CD4-positive, alpha-beta T cell treated with Interleukin-1 beta for 1 hour (primary cell): ENCODE results near the gene PRX.
"Not testable (repeated sequence)": the region's sequence is repeated elsewhere in the genome, so short reads cannot be mapped to it uniquely, and the experiment has no call there.

Source experiments
- DNase-seq, 2 donors: peaks; one replicate each; pipeline ENCODE4 v3.0.0-alpha.2; 2020 to 2022

PRX gene

GRCh38 chr19:40433391-40434216 lies 20.4 kb upstream of the PRX start:
- peak; percentile 51 to 74 for DNase-seq

DNA sequence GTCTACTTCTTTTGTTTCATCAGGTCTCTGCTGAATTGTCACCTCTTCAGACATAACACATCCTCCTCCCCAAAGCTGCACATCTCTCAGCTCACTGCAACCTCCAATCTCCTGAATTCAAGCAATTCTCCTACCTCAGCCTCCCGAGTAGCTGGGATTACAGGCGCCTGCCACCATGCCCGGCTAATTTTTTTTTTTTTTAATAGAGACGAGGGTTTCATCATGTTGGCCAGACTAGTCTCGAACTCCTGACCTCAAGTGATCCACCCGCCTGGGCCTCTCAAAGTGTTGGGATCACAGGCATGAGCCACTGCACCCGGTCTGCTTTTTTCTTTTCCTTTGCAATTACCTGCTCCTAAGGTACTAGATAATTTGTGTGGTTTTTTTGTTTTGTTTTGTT lies 19.6 kb upstream of the PRX start:
- DNase-seq, result not testable (repeated sequence)

GRCh38 chr19:40431698-40432097 lies 18.5 kb upstream of the PRX start:
- no peak for DNase-seq

DNA sequence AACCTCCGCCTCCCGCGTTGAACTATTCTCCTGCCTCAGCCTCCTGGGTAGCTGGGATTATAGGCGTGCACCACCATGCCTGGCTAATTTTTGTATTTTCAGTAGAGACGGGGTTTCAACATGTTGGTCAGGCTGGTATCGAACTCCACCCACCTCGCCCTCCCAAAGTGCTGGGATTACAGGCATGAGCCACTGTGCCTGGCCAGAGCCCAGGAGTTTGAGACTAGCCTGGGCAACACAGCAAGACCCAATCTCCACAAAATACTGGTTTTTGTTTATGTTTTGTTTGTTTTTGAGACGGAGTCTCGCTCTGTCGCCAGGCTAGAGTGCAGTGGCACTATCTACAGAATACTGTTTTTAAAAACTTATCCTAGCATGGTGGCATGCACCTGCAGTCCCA lies 17.1 kb upstream of the PRX start:
- DNase-seq, result not testable (repeated sequence)

DNA sequence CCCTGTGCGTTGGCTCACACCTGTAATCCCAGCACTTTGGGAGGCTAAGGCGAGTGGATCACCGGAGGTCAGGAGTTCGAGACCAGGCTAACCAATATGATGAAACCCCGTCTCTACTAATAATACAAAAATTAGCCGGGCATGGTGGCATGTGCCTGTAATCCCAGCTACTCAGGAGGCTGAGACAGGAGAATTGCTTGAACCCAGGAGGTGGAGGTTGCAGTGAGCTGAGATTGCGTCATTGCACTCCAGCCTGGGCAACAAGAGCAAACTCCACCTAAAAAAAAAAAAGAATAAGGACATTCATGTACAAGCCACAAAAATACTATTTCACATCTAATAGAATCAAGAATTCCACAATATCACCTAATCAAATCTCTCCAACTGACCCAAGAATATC lies 15.0 kb upstream of the PRX start:
- DNase-seq, result not testable (repeated sequence)

GRCh38 chr19:40425450-40426287 lies 12.5 kb upstream of the PRX start, which contains the start of gene SERTAD1:
Gene SERTAD1 (minus strand): TSS chr19:40425992. CDS start chr19:40423546, 2,446 bp downstream.
- DNase-seq, result peak; percentile 100

DNA sequence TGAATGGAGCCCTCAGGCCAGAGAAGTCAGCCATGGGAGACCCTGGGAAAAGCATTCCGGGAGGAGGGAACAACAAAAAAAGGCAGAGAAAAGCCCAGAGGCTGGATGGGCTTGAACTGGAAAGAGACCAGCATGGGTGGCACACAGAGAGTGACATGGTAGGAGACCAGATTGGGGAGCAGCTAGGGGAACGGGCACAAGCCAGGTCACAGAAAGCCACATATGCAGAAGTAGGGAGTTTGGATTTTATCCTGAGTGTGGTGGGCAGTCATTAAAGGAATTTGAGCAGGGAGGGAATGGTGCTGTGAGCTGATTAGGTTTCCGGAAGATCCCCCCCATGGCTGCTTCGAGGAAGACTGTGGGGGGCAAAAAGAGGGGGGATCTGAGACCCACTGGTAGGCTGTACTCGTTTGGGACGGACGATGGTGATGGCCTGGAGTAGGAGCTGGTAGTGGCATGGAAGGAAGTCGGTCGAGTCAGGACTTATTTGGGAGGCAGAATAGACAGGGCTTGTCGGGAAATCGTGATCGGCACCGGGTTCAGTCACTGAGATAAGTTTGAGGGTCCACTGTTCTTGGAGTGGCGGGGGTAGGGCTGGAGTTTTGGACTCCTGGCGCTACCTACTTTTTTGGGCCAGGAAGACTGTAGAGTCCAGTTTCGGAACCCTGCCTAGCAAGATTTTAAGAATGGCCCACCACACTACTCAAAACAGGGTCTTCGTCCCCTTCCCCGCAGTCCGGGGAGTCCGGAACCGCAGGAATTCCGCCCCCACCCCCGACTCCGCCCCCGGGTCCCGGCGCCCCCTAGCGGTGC lies 11.7 kb upstream of the PRX start:
- DNase-seq, result no peak

GRCh38 chr19:40423938-40424337 lies 10.8 kb upstream of the PRX start:
- DNase-seq, result no peak

- no peak for DNase-seq
Observed at GRCh38 chr19:40422748-40423566, 9.8 kb upstream of the PRX start.

DNA sequence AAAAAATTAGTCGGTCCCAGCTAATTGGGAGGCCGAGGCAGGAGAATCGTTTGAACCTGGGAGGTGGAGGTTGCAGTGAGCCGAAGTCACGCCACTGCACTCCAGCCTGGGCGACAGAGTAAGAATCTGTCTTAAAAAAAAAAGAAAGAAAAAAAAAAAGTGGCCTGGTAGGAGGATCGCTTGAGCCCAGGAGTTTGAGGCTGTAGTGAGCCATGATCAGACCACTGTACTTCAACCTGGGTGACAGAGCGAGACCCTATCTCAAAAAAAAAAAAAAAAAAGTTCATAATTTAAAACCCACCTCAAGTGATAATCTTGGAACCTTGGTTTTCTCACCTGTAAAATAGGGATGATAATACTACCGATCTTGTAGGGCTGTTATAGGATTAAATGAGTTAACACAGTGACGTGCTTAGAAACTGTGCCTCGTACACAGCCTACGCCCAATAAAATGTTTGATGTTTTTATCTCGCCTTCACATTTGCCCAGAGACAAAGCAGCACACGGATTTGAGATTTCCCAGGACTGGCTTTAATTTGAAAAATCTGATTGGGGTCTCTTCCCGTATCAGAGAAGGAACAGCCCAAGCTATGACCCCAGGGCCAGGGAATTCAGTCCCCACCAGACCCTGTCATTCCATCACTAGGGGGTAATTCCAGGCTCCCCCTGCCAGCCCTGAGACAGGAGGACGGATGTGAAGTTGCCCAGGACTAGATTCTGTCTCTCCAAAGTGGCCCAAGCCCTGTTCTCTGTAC lies 9.0 kb upstream of the PRX start:
- DNase-seq, result no peak

DNA sequence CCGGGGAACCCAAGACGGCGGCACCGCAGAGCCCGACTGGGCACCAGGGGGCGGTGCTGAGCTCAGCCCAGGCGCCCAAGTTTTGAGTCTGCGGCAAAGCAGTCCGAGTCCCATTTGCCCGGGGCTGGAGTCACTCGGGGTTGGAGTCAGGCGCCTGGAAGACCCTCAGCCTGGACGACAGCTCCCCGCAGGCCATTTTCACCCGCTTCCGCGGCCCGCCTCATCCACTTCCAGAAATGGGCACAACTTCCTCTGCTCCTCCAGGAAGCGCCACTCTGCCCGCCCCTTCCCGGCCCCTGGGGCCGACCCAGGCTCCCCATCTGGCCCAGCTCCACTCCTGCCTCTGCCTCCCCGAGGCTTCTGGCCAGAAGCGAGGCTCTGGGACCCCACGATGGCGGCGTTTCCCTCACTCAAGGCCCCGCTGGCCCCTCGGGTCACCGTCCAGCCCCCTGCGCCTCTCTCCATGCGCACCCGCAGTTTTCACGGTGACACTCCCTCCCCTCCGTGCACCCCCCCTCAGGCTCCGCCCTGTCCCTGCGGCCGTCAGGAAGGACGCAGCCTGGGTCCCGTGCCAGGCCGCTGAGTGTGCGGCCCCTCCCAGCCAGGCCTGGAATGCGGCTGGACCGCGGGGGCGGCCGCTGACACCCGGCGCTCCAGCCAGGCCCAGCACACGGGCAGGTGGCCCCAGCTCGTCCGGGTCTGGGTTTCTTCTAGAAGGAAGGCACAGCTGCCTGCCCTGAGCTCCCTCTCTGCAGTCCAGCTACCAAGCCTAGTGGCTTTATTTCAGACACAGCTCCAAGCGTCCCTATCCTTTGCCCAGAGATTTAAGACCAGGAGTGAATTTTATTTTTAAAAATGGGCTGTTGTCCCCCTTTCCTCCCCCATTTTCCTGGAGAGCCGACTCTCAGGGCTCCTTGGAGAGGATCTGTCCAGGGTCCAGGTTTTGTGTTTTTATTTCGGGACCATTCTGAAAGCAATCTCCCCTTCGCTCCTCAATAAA lies 7.9 kb upstream of the PRX start:
- peak; percentile 71 to 74 for DNase-seq

- DNase-seq, result no peak
Observed at GRCh38 chr19:40420451-40420765, 7.2 kb upstream of the PRX start.

DNA sequence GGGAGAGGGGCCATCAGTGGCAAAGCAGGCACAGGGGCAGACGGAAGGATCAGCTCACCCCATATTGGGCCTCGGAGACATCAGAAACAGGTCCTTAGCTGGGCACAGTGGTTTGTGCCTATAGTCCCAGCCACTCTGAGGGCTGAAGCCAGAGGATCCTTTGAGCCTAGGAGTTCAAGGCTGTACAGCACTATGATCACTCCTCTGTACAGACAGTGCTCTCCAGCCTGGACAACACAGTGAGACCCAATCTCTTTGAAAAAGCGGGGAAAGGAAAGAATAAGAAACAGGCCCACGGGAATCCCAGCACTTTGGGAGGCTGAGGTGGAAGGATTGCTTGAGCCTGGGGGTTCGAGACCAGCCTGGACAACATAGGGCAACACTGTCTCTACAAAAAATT lies 6.6 kb upstream of the PRX start:
- no peak for DNase-seq

DNA sequence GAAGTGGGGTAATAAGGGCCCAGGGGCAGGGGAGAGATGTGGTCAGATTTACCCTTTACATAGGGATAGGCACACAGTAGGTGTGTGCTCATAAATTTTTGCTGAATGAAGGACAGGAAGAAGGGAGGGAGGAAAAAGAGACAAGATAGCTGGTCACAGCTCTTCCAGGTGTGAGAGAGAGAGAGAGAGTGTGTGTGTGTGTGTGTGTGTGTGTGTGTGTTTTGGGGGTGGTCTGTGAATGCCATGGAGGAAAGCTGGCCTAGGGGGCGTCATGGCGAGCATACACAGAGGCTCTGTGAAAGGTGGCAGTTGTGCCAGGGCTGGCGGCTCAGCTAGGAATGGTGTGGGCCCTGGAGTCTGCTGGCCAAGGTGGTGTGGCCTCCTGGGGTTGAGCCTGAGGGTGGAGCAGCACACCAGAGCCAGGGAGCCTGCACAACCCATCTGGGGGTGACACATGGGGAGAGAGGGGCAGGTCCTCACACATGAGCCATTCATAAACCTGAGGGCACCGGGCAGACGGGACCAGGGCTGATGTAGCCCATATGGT lies 6.0 kb upstream of the PRX start:
- no peak for DNase-seq

- DNase-seq, result no peak
Observed at GRCh38 chr19:40418040-40418439, 4.9 kb upstream of the PRX start.

DNA sequence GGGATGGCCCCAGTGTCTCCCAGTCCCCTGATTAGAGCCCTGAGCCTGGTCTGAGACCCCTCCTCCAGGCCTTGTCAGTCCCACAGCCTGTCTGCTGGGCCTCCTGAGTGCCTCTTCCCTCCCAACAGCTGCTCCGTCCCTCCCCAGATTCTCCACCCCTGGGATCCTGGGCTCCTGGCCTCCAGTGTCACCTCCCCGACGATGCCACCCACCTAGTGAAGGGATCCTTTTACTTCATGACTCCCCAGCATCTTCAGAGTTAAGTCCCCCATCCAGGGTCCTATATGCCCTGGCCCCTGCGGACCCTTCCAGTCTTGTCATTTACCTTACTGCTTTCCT lies 4.4 kb upstream of the PRX start:
- no peak for DNase-seq

- DNase-seq, result peak in 1 of 2 donors; percentile 21
Observed at GRCh38 chr19:40416918-40417642, 3.9 kb upstream of the PRX start.

GRCh38 chr19:40415768-40416167 lies 2.6 kb upstream of the PRX start:
- no peak for DNase-seq
